HG02973 (cell line): ENCODE results near the gene LRRC10.

Experiments used
- ATAC-seq: cut with Tn5 transposase; IDR thresholded peaks from one replicate; pipeline ENCODE4 v1.9.1; 2021; ENCODE audit warnings: moderate library complexity; ENCODE audit not compliant: unreplicated experiment

The LRRC10 gene

DNA sequence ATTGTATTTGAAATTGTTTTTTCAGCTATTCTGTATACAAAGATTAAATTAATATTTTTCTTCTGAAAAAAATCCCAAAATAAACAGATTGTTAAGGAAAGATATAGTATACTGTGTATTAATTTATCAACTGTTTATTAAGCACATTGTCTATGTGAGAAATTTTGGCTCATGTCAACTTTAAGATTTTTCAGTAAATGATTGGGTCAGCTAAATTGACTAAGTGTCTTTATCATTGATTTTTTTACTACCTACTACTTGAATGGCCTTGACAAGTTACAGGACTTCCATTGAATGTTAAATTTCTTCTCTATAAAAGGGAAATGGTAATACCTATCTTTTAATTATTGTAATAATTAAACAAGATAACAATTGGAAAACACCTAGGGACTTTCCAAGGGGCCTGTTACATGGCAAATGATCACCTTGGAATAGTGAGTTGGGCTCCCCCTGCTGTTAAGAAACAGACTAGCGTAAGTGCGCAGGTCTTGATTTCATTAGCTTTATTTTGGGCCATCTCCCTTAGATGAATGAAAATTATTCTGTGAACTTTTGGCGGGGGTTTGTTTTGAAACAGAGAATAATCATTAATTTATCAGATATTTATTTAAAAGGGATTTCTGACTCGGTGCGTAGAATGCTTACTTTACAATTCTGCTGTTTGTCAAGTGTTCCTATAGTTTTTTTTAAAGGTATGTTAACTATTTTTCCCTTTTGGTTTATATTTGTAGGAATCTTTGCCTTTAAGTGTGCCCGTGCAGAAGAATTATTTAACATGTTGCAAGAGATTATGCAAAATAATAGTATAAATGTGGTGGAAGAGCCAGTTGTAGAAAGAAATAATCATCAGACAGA lies 39.9 kb downstream of the LRRC10 start:
- peak; percentile 74 for ATAC-seq

DNA sequence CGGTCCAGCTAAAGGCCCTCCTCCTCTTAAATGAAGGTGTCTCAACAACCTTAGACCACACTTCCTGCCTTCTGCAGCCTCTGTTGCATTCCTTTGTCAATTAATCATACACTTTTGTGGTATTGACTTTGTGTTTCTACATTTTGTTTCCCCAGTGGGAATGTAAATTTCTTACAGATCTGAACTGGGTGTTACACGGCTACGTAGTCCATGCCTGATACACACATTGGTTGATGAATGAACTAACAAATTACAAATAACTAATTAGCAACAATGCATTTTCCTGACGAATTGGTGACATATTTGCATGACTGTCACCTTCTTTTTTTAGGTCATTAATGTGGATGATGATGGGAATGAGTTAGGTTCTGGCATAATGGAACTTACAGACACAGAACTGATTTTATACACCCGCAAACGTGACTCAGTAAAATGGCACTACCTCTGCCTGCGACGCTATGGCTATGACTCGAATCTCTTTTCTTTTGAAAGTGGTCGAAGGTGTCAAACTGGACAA lies 40.6 kb downstream of the LRRC10 start:
- ATAC-seq = no peak

DNA sequence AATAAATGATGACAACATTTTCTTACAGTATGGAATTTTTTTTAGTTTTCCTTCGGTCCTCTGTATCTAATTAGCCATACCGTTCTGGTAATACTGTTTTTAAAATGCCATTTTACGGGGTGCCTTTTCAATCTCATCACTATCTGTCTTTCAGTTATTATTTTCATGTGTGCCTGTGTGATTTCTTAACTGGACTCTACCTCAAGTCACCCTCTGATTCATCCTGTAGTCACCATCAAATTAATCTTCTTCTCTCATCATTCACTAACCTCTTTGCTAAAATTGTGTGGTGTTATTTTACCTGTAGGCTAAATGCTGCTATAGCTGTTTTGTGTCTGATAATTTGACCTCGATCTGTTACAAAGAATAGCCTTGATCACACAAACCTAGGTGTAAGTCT lies 41.5 kb downstream of the LRRC10 start:
- ATAC-seq = no peak

DNA sequence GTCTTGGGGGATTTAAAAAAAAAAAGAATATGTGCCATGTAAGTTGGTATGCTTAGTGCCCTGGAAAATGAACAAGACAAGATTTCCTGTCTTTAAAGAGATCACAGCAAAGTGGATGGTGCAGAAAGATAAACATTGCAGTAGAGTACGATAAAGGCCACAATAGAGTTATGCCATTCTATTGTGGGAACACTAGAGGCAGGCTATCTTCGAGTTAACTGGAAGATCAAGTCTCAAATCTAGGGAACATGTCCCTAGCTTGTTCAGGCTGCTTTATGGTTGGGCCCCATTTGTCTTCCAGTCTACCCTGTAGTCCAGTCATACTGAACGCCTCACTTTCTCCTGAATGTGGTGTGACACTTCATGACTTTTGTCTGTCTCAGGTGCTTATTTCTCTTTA lies 44.1 kb downstream of the LRRC10 start:
- no peak for ATAC-seq

DNA sequence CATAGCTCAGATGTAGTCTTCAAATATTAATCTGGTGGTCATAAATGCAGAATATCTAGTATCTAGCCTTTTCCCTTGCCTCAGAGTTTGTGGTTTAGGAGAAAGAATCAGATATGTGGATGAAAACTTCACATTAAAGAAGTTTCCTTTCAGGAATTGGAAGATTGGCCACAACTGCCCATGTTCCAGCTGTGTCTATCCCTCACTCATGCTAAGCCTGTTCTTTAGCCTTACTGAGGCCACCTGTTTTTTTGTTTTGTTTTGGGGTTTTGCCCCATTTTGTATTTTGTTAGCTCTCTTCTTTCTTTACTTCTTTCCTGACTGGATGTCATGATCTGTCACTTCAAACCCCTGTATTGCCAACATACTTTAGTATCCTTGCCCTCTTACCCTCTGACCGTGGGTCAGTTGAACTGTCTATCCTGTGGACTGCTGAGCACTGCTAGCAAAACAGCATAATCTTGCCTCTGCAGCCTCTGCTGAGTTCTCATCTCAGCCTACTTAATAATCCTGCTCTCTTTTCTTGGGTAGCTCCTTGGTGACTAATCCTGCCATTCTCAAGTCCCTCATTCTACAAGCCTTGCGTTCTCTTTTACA lies 47.4 kb downstream of the LRRC10 start:
- ATAC-seq = no peak
